Measurements from ENCODE around the gene HOXD11.

DNA sequence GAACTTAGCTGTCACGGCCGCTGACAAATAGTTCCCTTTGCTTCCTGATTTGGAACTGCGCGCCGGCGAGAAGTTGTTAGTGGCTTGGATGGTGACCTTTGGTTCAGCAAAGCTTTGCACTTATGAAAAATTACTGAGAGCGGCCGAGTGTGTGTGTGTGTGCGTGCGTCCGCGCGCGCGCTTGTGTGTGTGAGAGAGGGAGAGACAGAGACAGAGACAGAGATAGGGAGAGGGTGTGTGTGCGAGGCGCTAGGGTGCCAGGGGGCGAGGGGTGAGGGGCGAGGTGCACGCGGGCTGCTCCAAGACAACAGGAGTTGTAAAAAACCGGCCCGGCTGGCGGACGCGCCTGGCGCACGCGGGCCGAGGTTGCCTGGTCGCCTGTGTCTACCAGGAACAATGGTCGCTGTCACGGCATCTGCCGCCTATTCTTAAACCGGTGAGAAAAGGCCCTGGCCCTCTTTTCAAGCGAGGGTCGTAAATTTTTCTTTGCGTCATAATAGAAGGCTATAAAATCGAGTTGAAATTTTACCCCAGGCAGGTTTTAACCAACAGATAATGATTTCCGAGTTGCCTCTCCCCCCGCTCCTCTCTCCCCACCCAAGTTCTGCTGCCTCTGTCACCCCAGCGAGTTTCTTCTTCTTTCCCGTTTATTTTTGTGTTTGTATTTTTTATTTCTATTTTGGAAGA is 50.6 kb downstream of the HOXD11 start:
- TF ChIP-seq, protein P1, sequence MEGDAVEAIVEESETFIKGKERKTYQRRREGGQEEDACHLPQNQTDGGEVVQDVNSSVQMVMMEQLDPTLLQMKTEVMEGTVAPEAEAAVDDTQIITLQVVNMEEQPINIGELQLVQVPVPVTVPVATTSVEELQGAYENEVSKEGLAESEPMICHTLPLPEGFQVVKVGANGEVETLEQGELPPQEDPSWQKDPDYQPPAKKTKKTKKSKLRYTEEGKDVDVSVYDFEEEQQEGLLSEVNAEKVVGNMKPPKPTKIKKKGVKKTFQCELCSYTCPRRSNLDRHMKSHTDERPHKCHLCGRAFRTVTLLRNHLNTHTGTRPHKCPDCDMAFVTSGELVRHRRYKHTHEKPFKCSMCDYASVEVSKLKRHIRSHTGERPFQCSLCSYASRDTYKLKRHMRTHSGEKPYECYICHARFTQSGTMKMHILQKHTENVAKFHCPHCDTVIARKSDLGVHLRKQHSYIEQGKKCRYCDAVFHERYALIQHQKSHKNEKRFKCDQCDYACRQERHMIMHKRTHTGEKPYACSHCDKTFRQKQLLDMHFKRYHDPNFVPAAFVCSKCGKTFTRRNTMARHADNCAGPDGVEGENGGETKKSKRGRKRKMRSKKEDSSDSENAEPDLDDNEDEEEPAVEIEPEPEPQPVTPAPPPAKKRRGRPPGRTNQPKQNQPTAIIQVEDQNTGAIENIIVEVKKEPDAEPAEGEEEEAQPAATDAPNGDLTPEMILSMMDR (IDR thresholded peaks at IDR 0.05; ENCODE audit: low read depth, low read length, poor library complexity, severe bottlenecking), result no peak
- no peak for TF ChIP-seq EZH2phosphoT487 (IDR thresholded peaks at IDR 0.05; ENCODE audit: borderline replicate concordance, low read length)

All from DOHH2 (cell line).